Naive B cell (primary cell): ENCODE results near the gene ZP3. TPM values are rescaled to one million over a fixed set of nuclear protein-coding genes. Genes with fewer than 3 reads are reported as not detected.
A peak's percentile ranks its signal among the peaks of the same experiment; 100 is the strongest.
"Not testable (repeated sequence)": the region's sequence is repeated elsewhere in the genome, so short reads cannot be mapped to it uniquely, and the experiment has no call there.

ENCODE experiments used
- ATAC-seq, 2 donors: fragments of 150-1000 bp; cut with Tn5 transposase; 2 replicates each; pipeline ENCODE4 v1.10.0; 2021; ENCODE audit warnings: low read depth in 2 of 2, mild to moderate bottlenecking in 2 of 2, moderate library complexity in 2 of 2
- DNase-seq: peaks from one replicate; pipeline ENCODE4 v3.0.0; 2022
- H3K27ac Mint-ChIP-seq, 6 donors: one replicate each; pipeline ENCODE4 v1.8.0; 2020 to 2022; ENCODE audit warnings: mild to moderate bottlenecking in 6 of 6, mixed read lengths in 6 of 6, moderate library complexity in 5 of 6, inconsistent platforms in 2 of 6
- H3K27me3 Mint-ChIP-seq, 3 donors: one replicate each; pipeline ENCODE4 v1.8.0; 2021 to 2022; ENCODE audit warnings: mixed read lengths in 3 of 3, mild to moderate bottlenecking in 1 of 3
- H3K36me3 Mint-ChIP-seq, 2 donors: one replicate each; pipeline ENCODE4 v1.8.0; 2020 to 2022; ENCODE audit warnings: mixed read lengths in 2 of 2, inconsistent platforms in 1 of 2, mild to moderate bottlenecking in 1 of 2
- H3K4me1 Mint-ChIP-seq, 3 donors: one replicate each; pipeline ENCODE4 v1.8.0; 2020 to 2022; ENCODE audit warnings: mixed read lengths in 3 of 3, inconsistent platforms in 1 of 3, mild to moderate bottlenecking in 1 of 3, moderate library complexity in 1 of 3
- H3K4me3 Mint-ChIP-seq, 8 donors: one replicate each; pipeline ENCODE4 v1.8.0; 2020 to 2022; ENCODE audit warnings: mild to moderate bottlenecking in 8 of 8, mixed read lengths in 8 of 8, moderate library complexity in 8 of 8, inconsistent platforms in 2 of 8
- H3K9me3 Mint-ChIP-seq, 7 donors: one replicate each; pipeline ENCODE4 v1.8.0; 2020 to 2022; ENCODE audit warnings: mixed read lengths in 7 of 7, mild to moderate bottlenecking in 5 of 7, inconsistent platforms in 2 of 7, moderate library complexity in 1 of 7
- polyA plus RNA-seq, 6 donors: library from polyadenylated mRNA; unstranded; fragments of 300-500 nt; fragmentation: Illumina TruSeq; gene quantifications; one replicate each; pipeline ENCODE4 v1.2.3, GENCODE V29; 2021; ENCODE audit warnings: low read depth in 6 of 6

Gene ZP3
- polyA plus RNA-seq, 6 donors from 2014 or later: 0.29 to 4.6 (median 4.0) TPM

- not testable (repeated sequence) for ATAC-seq, H3K27ac Mint-ChIP-seq, H3K36me3 Mint-ChIP-seq, H3K4me3 Mint-ChIP-seq, H3K9me3 Mint-ChIP-seq, H3K4me1 Mint-ChIP-seq, DNase-seq
- peaks cover 0 to 12% (median 7%) of the 10 kb centered on the region in 3 donors for H3K27me3 Mint-ChIP-seq
Measured at GRCh38 chr7:76417654-76418310, 7.0 kb upstream of the ZP3 start.

GRCh38 chr7:76421097-76421496 lies 3.7 kb upstream of the ZP3 start:
- peaks cover 0 to 27% (median 26%) of the 10 kb centered on the region in 3 donors for H3K27me3 Mint-ChIP-seq
- H3K4me1 Mint-ChIP-seq, H3K36me3 Mint-ChIP-seq, H3K9me3 Mint-ChIP-seq, DNase-seq, H3K27ac Mint-ChIP-seq, H3K4me3 Mint-ChIP-seq, ATAC-seq: not testable (repeated sequence)

GRCh38 chr7:76423666-76424412 lies 911 bp upstream of the ZP3 start:
- ATAC-seq (no peak), DNase-seq (no peak)
- Mint-ChIP-seq H3K36me3 (no peaks in the 10 kb centered on the region), H3K9me3 (no peaks in the 10 kb centered on the region), H3K4me1 (peaks cover 3 to 4% (median 4%) of the 10 kb centered on the region in 3 donors), H3K27ac (peak overlapping the region in 1 of 6 donors; percentile 70), H3K27me3 (peaks cover 0 to 27% (median 26%) of the 10 kb centered on the region in 3 donors), H3K4me3 (no peak overlapping the region)

- no peak overlapping the region for H3K4me3 Mint-ChIP-seq
- H3K27ac Mint-ChIP-seq: peak overlapping the region in 1 of 6 donors; percentile 44
- ATAC-seq: no peak
Measured at GRCh38 chr7:76425156-76425555, 406 bp downstream of the ZP3 start.

GRCh38 chr7:76425558-76425957 lies 808 bp downstream of the ZP3 start:
- not testable (repeated sequence) for H3K9me3 Mint-ChIP-seq, H3K36me3 Mint-ChIP-seq, H3K27ac Mint-ChIP-seq, DNase-seq, H3K4me1 Mint-ChIP-seq, ATAC-seq, H3K4me3 Mint-ChIP-seq
- peaks cover 0 to 21% (median 16%) of the 10 kb centered on the region in 3 donors for H3K27me3 Mint-ChIP-seq

More at GRCh38 chr7:76425156-76425555, 406 bp downstream of the ZP3 start:
- no peaks in the 10 kb centered on the region for H3K9me3 Mint-ChIP-seq
- peaks cover 0 to 23% (median 19%) of the 10 kb centered on the region in 3 donors for H3K27me3 Mint-ChIP-seq
- H3K4me1 Mint-ChIP-seq: peaks cover 1 to 4% (median 2%) of the 10 kb centered on the region in 3 donors
- DNase-seq: no peak
- no peaks in the 10 kb centered on the region for H3K36me3 Mint-ChIP-seq

- Mint-ChIP-seq H3K9me3 (no peaks in the 10 kb centered on the region), H3K4me1 (peaks cover 0 to 4% (median 1%) of the 10 kb centered on the region in 3 donors), H3K27me3 (peaks cover 0 to 21% (median 16%) of the 10 kb centered on the region in 3 donors), H3K36me3 (no peaks in the 10 kb centered on the region), H3K4me3 (no peak overlapping the region), H3K27ac (no peak overlapping the region)
- no peak for ATAC-seq
- DNase-seq: no peak
Measured at GRCh38 chr7:76426246-76426645, 1.5 kb downstream of the ZP3 start.

GRCh38 chr7:76427635-76428034 lies 2.9 kb downstream of the ZP3 start:
- Mint-ChIP-seq H3K9me3 (no peaks in the 10 kb centered on the region), H3K27ac (no peak overlapping the region), H3K36me3 (no peaks in the 10 kb centered on the region), H3K27me3 (peaks cover 0 to 21% (median 15%) of the 10 kb centered on the region in 3 donors), H3K4me1 (peaks cover 0 to 4% (median 1%) of the 10 kb centered on the region in 3 donors), H3K4me3 (no peak overlapping the region)
- no peak for ATAC-seq
- no peak for DNase-seq

GRCh38 chr7:76428149-76428823 lies 3.5 kb downstream of the ZP3 start:
- ATAC-seq (no peak), DNase-seq (no peak)
- peaks cover 0 to 4% (median 0%) of the 10 kb centered on the region in 3 donors for H3K4me1 Mint-ChIP-seq
- H3K9me3 Mint-ChIP-seq: no peaks in the 10 kb centered on the region
- H3K27ac Mint-ChIP-seq: no peak overlapping the region
- H3K36me3 Mint-ChIP-seq: no peaks in the 10 kb centered on the region
- H3K4me3 Mint-ChIP-seq: no peak overlapping the region
- H3K27me3 Mint-ChIP-seq: peaks cover 0 to 15% (median 9%) of the 10 kb centered on the region in 3 donors

GRCh38 chr7:76428868-76429805 lies 4.4 kb downstream of the ZP3 start:
- Mint-ChIP-seq H3K36me3 (no peaks in the 10 kb centered on the region), H3K4me3 (no peak overlapping the region), H3K4me1 (peaks cover 0 to 4% (median 0%) of the 10 kb centered on the region in 3 donors), H3K27ac (no peak overlapping the region), H3K27me3 (peaks cover 0 to 6% (median 2%) of the 10 kb centered on the region in 3 donors), H3K9me3 (no peaks in the 10 kb centered on the region)
- no peak for ATAC-seq
- DNase-seq: no peak

GRCh38 chr7:76430211-76430610 lies 5.5 kb downstream of the ZP3 start:
- Mint-ChIP-seq H3K4me3 (no peak overlapping the region), H3K4me1 (peaks cover 0 to under 1% (median 0%) of the 10 kb centered on the region in 3 donors), H3K9me3 (no peaks in the 10 kb centered on the region), H3K27me3 (peaks cover 0 to under 1% (median 0%) of the 10 kb centered on the region in 3 donors), H3K36me3 (no peaks in the 10 kb centered on the region), H3K27ac (no peak overlapping the region)
- DNase-seq: no peak
- ATAC-seq: no peak

GRCh38 chr7:76430836-76431235 lies 6.1 kb downstream of the ZP3 start:
- ATAC-seq: no peak
- Mint-ChIP-seq H3K9me3 (no peaks in the 10 kb centered on the region), H3K4me3 (no peak overlapping the region), H3K4me1 (no peaks in the 10 kb centered on the region), H3K27ac (peak overlapping the region in 1 of 6 donors; percentile 39), H3K27me3 (no peaks in the 10 kb centered on the region), H3K36me3 (no peaks in the 10 kb centered on the region)
- no peak for DNase-seq

- not testable (repeated sequence) for H3K27ac Mint-ChIP-seq, H3K4me1 Mint-ChIP-seq, H3K27me3 Mint-ChIP-seq, H3K36me3 Mint-ChIP-seq, H3K9me3 Mint-ChIP-seq, H3K4me3 Mint-ChIP-seq
- ATAC-seq: peak; percentile 51 to 69
- peak; percentile 36 for DNase-seq
Measured at GRCh38 chr7:76437873-76438272, 13.1 kb downstream of the ZP3 start.
